Hypothalamus (tissue), 51 donors: ENCODE data around the gene TAF11L4.
"Not testable (repeated sequence)": the region's sequence is repeated elsewhere in the genome, so short reads cannot be mapped to it uniquely, and the experiment has no call there.

ENCODE experiments used
- DNase-seq, 51 donors: peaks; one replicate each; lab custom pipeline; 2025; lab: John Stamatoyannopoulos, UW

TAF11L4 gene

DNA sequence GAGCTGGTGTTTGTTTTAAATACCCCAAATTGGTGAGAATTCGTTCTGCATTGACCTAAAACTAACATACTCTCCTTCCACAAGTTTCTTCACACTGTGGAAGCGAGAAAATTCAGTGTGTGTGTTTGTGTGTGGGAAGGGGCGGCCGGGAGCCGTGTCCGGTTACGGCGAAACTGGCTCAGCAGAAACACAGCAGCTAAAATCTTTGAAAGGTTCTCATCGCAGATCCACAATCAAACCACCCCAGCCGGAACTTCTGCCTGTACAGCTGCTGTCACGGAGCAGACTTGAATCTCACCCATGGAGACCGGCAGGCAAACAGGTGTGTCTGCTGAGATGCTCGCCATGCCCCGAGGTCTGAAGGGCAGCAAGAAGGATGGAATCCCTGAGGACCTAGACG, at the start of gene TAF11L4:
Gene TAF11L4 (plus strand): TSS at position 301 of the 400 bp plus-strand sequence.
- DNase-seq: not testable (repeated sequence)

DNA sequence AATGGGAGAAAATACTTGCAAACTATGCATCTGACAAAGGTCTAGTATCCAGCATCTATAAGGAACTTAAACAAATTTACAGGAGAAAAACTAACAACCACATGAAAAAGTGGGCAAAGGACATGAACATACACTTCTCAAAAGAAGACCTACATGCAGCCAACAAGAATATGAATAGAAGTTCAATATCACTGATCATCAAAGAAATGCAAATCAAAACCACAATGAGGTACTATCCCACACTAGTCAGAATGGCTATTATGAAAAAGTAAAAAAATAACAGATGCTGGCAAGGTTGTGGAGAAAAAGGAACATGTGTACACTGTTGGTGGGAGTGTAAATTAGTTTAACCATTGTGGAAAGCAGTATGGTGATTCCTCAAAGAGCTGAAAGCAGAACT, 46.5 kb upstream of the TAF11L4 start:
- DNase-seq: not testable (repeated sequence)

DNA sequence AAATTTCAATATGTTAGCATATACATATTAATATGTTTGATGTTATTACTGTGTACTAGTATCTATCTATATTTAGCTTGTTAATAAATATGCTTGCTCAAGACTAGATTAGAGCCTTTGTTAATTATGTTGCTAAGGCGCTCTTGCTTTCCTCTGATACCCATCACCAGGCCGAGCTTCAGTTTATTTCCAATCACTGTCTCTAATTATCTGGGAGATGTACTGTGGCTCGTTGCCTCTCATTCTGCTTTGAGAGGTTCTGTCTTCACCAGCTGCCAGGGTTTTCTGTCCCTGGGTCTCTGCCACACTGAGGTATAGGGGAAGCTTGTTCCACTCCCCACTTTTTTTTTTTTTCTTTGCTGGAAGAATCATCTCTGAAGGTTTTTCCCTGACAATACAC, 44.6 kb upstream of the TAF11L4 start:
- no peak for DNase-seq

DNA sequence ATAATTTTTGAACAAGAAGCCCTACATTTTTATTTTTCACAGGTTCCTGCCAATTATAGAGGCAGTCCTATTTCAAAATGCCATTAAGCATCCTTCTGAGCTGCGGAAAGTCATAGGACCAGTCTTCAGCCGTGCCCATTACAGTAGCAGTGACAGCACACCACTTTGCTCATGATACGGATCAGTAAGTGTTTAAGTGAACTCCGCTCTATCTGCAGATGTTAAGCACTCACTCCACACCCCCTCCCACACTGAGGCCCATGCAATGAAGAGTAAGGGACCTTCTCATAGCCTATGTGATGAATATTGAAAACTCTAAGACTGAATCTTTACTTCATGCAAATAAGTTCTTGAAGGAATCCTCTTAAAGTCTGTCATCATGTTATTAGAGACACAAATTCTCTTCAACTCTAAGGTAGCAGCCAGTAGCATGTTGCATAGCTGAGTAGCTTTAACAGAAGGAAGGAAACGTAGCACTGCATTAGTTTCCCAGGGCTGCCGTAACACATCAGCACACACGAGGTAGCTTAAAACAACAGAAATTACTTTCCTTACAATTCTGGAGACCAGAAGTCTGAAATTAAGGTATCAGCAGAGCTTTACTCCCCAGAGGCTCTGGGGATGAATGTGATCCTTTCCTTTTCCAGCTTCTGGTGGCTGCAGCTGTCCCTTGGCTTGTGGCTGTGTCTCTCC, 43.9 kb upstream of the TAF11L4 start:
- no peak for DNase-seq

DNA sequence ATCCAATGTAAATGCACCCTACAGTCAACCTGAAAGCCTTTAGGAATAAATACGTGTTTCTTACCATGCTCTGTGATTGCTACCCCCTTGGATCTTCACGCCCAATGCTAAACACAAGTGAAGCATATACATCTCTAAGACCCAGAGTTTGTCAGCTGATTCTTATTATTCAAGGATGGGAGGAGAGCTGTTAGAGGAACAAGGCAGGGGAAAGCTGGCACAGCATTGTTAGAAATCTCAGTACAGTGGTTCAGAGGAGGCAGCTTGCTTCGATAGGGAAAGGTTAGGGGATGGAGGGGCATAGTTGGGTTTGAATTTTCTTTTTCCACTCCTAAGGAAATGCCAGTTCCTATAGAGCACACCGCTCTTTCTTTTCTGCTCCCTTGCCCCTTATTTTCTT, 40.2 kb upstream of the TAF11L4 start:
- no peak for DNase-seq

DNA sequence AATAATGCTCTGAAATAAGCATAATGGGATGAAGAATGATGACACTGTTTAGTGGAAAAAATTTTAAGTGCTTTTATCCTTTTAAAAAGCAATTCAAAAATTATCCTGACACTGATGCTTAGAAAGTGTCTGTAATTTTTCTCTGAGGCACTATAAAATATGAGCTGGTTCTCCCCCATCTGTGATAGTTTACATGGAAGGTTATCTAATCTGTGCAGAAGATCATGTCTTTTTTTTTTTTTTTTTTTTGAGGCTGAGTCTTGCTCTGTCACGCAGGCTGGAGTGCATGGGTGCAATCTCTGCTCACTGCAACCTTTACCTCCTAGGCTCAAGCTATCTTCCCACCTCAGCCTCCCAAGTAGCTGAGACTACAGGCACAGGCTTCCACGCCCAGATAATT, 38.8 kb upstream of the TAF11L4 start:
- DNase-seq: no peak

DNA sequence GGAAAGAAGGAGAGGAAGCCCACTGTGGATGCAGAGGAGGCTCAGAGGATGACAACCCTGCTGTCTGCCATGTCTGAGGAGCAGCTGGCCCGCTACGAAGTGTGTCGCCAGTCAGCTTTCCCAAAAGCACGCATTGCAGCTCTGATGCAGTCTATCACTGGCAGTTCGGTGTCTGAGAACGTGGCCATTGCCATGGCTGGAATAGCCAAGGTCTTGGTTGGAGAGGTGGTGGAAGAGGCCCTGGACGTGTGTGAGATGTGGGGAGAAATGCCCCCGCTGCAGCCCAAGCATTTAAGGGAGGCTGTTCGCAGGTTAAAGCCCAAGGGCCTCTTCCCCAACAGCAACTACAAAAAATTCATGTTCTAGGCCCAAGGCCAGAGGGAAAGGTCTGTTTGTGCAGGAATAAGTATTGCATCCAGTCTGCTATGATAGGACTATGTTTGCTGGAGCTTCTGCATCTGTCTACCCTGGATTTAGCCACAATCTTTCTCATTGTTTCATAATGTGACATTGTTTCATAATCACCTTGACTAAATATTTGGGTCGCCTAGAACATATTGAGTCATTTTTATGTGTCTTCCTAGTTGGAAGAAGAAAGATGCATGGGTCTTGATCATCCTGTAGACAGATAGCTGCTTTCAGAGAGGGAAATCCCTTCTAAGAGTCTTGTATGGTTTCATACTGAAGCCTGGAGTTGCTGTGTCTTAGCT, 35.0 kb upstream of the TAF11L4 start:
- DNase-seq: not testable (repeated sequence)

DNA sequence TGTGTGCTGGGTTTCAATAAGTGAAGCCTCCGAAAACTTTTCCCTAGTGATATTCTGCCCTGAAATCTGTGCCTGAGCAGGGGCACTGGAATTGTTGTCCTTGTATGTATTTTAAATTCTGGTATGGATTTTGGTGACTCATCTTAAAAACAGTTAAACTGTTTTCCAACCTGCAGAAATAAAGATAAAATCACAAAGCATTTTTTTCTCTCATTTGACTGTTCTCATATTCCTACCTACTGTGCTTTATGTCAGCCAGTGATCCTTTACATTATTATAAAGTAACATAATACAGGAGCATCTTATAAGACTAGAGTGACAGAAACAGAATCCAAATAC, 34.5 kb upstream of the TAF11L4 start:
- DNase-seq: no peak

DNA sequence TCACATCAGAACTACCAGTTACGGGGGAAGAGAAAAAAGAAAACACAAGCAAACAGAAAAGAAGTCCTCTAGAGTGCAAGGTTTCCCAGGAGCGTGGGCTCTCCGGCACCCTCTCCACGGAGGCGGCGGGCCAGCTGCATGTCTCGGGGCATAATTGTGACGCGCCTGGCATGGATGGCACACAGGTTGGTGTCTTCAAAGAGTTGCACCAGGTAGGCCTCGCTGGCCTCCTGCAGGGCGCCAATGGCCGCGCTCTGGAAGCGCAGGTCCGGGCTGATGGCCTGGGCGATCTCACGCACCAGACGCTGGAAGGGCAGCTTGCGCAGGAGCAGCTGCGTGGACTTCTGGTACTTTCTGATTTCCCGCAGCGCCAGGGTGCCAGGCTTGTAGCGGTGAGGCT, 30.3 kb upstream of the TAF11L4 start:
- DNase-seq: not testable (repeated sequence)

DNA sequence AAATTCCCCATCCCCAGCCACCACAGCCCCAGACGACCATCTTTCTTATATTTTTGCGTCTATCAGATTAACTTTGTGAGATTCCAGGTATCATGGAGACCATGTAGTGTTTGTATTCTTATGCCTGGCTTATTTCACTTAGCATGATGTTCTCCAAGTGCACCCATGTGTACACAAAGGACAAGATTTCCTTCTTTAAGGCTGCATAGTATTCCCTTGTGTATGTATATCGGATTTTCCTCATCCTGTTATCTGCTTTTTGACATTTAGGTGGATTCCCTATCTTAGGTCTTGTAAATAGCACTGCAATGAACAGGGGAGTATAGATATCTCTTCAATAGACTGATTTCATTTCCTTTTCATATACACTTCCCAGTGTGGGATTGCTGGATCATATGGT, 28.8 kb upstream of the TAF11L4 start:
- no peak for DNase-seq

DNA sequence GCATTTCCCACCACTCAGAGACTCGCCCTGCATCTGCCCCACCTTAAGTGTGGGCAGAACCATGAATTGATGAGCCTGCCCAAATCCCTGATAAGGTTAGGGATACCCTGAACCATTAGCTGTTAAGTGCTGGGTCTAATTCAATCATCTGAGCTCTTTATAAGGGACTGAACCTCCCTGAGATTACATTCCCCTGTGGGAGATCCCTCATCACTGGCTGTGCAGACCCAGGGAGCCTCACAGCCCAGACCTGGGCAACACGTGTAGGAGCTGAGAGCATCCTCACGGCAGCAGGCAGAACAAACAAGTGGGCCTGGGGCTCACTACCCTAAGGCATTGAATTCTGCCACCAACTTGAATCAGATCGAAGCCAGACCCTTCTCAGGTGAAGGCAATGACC, 24.2 kb upstream of the TAF11L4 start:
- DNase-seq: no peak

DNA sequence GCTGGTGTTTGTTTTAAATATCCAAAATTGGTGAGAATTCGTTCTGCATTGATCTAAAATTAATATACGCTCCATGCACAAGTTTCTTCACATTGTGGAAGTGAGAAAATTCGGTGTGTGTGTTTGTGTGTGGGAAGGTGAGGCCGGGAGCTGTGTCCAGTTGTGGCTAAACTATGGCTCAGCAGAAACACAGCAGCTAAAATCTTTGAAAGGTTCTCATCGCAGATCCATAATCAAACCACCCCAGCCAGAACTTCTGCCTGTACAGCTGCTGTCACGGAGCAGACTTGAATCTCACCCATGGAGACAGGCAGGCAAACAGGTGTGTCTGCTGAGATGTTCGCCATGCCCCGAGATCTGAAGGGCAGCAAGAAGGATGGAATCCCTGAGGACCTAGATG, 23.7 kb upstream of the TAF11L4 start, which contains the start of gene TAF11L2:
Gene TAF11L2 (plus strand): TSS at position 301 of the 400 bp plus-strand sequence.
- DNase-seq: not testable (repeated sequence)

DNA sequence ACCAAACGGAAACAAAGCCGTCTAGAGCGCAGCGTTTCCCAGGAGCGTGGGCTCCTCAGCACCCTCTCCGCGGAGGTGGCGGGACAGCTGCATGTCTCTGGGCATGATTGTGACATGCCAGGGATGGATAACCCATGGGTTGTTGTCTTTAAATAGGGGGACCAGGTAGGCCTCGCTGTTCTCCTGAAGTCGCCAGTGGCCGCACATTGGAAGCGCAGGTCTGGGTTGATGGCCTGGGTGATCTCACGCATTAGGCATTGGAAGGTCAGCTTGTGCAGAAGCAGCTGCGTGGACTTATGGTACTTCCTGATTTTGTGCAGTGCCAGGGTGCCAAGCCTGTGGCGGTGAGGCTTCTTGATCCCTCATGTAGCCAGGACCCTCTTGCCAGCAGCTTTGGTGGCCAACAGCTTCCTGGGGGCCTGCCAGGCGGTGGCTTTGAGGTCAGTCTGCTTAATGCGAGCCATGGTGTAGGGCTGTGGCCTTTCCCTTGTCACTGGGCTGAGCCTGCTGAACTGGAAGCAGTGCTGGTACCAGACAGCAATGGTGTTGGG, 9.8 kb upstream of the TAF11L4 start:
- DNase-seq: no peak

DNA sequence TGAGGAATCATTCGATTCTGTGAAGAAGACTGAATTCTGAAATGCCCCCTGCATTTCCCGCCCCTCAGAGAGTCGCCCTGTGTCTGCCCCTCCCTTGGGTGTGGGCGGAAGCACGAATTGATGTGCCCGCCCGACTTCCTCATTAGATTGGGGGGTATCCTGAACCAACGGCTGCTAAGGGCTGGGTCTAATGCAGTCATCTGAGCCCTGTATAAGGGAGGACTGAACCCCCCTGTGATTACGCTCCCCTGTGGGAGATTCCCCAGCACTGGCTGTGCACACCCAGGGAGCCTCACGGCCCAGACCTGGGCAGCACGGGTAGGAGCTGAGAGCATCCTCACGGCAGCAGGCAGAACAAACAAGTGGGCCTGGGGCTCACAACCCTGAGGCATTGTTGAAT, 4.1 kb upstream of the TAF11L4 start:
- DNase-seq: not testable (repeated sequence)

DNA sequence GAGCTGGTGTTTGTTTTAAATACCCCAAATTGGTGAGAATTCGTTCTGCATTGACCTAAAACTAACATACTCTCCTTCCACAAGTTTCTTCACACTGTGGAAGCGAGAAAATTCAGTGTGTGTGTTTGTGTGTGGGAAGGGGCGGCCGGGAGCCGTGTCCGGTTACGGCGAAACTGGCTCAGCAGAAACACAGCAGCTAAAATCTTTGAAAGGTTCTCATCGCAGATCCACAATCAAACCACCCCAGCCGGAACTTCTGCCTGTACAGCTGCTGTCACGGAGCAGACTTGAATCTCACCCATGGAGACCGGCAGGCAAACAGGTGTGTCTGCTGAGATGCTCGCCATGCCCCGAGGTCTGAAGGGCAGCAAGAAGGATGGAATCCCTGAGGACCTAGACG, 3.5 kb upstream of the TAF11L4 start, which contains the start of gene TAF11L3:
Gene TAF11L3 (plus strand): TSS at position 301 of the 400 bp plus-strand sequence.
- DNase-seq: not testable (repeated sequence)

DNA sequence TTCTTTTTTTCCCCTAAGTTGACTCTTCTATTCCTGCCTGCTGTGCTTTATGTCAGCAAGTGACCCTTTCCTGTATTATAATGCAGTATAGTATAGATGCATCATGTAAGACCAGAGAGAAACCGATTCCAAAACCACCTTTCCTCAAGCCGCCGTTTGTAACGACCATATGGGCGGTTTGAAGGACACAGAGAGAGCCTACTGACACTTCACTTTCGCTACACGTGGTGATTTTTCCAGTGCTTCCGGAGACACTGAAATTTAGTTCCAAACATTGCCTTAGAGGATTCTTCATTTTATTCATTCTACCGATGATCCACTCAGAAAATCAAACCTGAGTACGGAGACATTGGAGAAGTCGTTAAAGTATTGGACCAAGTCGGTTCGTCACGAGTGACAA, 2.1 kb upstream of the TAF11L4 start:
- DNase-seq: not testable (repeated sequence)

DNA sequence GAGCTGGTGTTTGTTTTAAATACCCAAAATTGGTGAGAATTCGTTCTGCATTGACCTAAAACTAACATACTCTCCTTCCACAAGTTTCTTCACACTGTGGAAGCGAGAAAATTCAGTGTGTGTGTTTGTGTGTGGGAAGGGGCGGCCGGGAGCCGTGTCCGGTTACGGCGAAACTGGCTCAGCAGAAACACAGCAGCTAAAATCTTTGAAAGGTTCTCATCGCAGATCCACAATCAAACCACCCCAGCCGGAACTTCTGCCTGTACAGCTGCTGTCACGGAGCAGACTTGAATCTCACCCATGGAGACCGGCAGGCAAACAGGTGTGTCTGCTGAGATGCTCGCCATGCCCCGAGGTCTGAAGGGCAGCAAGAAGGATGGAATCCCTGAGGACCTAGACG, 3.3 kb downstream of the TAF11L4 start, which contains the start of gene TAF11L5:
Gene TAF11L5 (plus strand): TSS at position 301 of the 400 bp plus-strand sequence.
- not testable (repeated sequence) for DNase-seq

DNA sequence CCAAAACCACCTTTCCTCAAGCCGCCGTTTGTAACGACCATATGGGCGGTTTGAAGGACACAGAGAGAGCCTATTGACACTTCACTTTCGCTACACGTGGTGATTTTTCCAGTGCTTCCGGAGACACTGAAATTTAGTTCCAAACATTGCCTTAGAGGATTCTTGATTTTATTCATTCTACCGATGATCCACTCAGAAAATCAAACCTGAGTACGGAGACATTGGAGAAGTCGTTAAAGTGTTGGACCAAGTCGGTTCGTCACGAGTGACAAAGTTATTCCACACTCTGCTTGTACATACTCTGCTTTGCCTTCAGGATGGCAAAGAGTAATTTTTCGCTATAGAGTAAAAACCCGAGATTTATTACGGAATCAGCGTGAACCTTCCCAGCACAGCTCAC, 4.9 kb downstream of the TAF11L4 start:
- not testable (repeated sequence) for DNase-seq

DNA sequence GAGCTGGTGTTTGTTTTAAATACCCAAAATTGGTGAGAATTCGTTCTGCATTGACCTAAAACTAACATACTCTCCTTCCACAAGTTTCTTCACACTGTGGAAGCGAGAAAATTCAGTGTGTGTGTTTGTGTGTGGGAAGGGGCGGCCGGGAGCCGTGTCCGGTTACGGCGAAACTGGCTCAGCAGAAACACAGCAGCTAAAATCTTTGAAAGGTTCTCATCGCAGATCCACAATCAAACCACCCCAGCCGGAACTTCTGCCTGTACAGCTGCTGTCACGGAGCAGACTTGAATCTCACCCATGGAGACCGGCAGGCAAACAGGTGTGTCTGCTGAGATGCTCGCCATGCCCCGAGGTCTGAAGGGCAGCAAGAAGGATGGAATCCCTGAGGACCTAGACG, 6.8 kb downstream of the TAF11L4 start, which contains the start of gene TAF11L6:
Gene TAF11L6 (plus strand): TSS at position 301 of the 400 bp plus-strand sequence.
- not testable (repeated sequence) for DNase-seq
